ENCODE data around the gene RAP1GAP.

Gene RAP1GAP

GRCh38 chr1:21623410-21623961 lies 45.7 kb downstream of the RAP1GAP start:
- no peak overlapping the region for H3K4me2 ChIP-seq (ENCODE audit: low read depth, low read length, poor library complexity, severe bottlenecking)
- no peak for TF ChIP-seq CTCF (conservative IDR thresholded peaks at IDR 0.05; ENCODE audit: low read length)

GRCh38 chr1:21622466-21623315 lies 46.5 kb downstream of the RAP1GAP start:
- Histone ChIP-seq H3F3A (ENCODE audit: low read depth) (no peaks in the 10 kb centered on the region), H3K79me2 (ENCODE audit: insufficient read depth, low read length) (no peaks in the 10 kb centered on the region), H3K9ac (ENCODE audit: low read depth, low read length, poor library complexity, severe bottlenecking) (no peak overlapping the region), H4K20me1 (ENCODE audit: insufficient read depth, low read length, poor library complexity, severe bottlenecking) (no peaks in the 10 kb centered on the region), H3K4me2 (ENCODE audit: low read depth, low read length, poor library complexity, severe bottlenecking) (no peak overlapping the region), H3K27me3 (ENCODE audit: insufficient read depth, low read length, poor library complexity, severe bottlenecking) (no peaks in the 10 kb centered on the region), H3K36me3 (ENCODE audit: insufficient read depth, low read length) (no peaks in the 10 kb centered on the region), H2AFZ (ENCODE audit: low read length) (no peak overlapping the region), H3K4me1 (ENCODE audit: insufficient read depth, low read length, poor library complexity, severe bottlenecking) (no peaks in the 10 kb centered on the region), H3K9me2 (replicated peaks; ENCODE audit: low read depth, low read length) (no peaks in the 10 kb centered on the region), H3K4me3 (ENCODE audit: low read length, poor library complexity, severe bottlenecking) (no peak overlapping the region), H3K9me3 (ENCODE audit: insufficient read depth, low read depth, low read length) (no peaks in the 10 kb centered on the region)
- TF ChIP-seq CTCF (conservative IDR thresholded peaks at IDR 0.05; ENCODE audit: low read length) (no peak), EZH2phosphoT487 (IDR thresholded peaks at IDR 0.05; ENCODE audit: borderline replicate concordance) (no peak)

More at GRCh38 chr1:21623410-21623961, 45.7 kb downstream of the RAP1GAP start:
- Histone ChIP-seq H3K4me1 (ENCODE audit: insufficient read depth, low read length, poor library complexity, severe bottlenecking) (no peaks in the 10 kb centered on the region), H3F3A (ENCODE audit: low read depth) (no peaks in the 10 kb centered on the region), H3K79me2 (ENCODE audit: insufficient read depth, low read length) (no peaks in the 10 kb centered on the region), H4K20me1 (ENCODE audit: insufficient read depth, low read length, poor library complexity, severe bottlenecking) (no peaks in the 10 kb centered on the region), H3K36me3 (ENCODE audit: insufficient read depth, low read length) (no peaks in the 10 kb centered on the region), H3K9ac (ENCODE audit: low read depth, low read length, poor library complexity, severe bottlenecking) (no peak overlapping the region), H2AFZ (ENCODE audit: low read length) (no peak overlapping the region), H3K4me3 (ENCODE audit: low read length, poor library complexity, severe bottlenecking) (no peak overlapping the region), H3K9me2 (replicated peaks; ENCODE audit: low read depth, low read length) (no peaks in the 10 kb centered on the region), H3K9me3 (ENCODE audit: insufficient read depth, low read depth, low read length) (no peaks in the 10 kb centered on the region), H3K27me3 (ENCODE audit: insufficient read depth, low read length, poor library complexity, severe bottlenecking) (no peaks in the 10 kb centered on the region)

GRCh38 chr1:21621761-21622436 lies 47.3 kb downstream of the RAP1GAP start:
- H3K27me3 ChIP-seq (ENCODE audit: insufficient read depth, low read length, poor library complexity, severe bottlenecking), result no peaks in the 10 kb centered on the region
- no peaks in the 10 kb centered on the region for H3K9me2 ChIP-seq (replicated peaks; ENCODE audit: low read depth, low read length)
- TF ChIP-seq EZH2phosphoT487 (IDR thresholded peaks at IDR 0.05; ENCODE audit: borderline replicate concordance) (no peak), CTCF (conservative IDR thresholded peaks at IDR 0.05; ENCODE audit: low read length) (no peak)
- H3F3A ChIP-seq (ENCODE audit: low read depth), result no peaks in the 10 kb centered on the region
- no peak overlapping the region for H3K4me3 ChIP-seq (ENCODE audit: low read length, poor library complexity, severe bottlenecking)
- no peaks in the 10 kb centered on the region for H3K9me3 ChIP-seq (ENCODE audit: insufficient read depth, low read depth, low read length)
- H2AFZ ChIP-seq (ENCODE audit: low read length), result no peak overlapping the region
- H3K4me2 ChIP-seq (ENCODE audit: low read depth, low read length, poor library complexity, severe bottlenecking), result no peak overlapping the region
- no peaks in the 10 kb centered on the region for H3K79me2 ChIP-seq (ENCODE audit: insufficient read depth, low read length)
- H3K36me3 ChIP-seq (ENCODE audit: insufficient read depth, low read length), result no peaks in the 10 kb centered on the region
- H4K20me1 ChIP-seq (ENCODE audit: insufficient read depth, low read length, poor library complexity, severe bottlenecking), result no peaks in the 10 kb centered on the region
- H3K4me1 ChIP-seq (ENCODE audit: insufficient read depth, low read length, poor library complexity, severe bottlenecking), result no peaks in the 10 kb centered on the region
- no peak overlapping the region for H3K9ac ChIP-seq (ENCODE audit: low read depth, low read length, poor library complexity, severe bottlenecking)

Measured in Loucy (cell line).